ENCODE results near the gene NPR1.
"Not testable (repeated sequence)": the region's sequence is repeated elsewhere in the genome, so short reads cannot be mapped to it uniquely, and the experiment has no call there.

Gene NPR1

DNA sequence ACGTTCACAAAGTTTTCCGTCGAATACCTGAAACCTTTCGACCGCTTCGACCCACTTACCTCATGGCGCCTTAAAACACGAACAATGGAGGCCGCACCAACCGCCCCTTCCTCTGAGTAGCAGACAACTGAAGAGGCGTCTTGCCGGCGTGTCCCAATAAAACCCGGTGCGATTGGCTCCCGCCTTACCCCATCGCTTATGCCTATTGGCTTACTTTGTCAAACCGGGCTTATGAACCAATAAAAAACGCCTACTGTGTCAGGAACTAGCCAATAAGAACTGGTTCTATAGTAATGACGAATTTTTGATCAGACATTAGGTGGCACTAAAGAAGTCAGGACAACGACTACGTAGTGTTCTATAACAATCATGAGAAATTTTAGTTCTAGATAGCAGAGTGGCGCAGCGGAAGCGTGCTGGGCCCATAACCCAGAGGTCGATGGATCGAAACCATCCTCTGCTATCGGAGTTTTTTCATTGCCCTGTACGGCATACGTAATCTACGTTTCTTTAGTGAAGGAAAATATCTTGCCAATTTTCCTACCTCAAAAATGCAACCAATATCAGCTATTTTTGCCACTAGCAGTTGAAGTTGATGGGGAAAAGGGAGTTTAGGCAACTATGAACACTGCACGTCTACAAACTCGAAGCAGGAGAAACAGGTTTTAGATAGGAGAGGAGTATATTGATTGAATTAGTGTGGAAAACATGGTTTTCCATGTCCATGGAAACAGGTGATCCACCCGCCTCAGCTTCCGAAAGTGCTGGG lies 7.4 kb upstream of the NPR1 start, which contains the start of gene ILF2:
Gene ILF2 (minus strand): TSS at position 135 of the 769 bp plus-strand sequence. CDS start 71 bp downstream, at position 64.
- peak; percentile 100 for DNase-seq (ENCODE audit: low read depth, low spot score)
- peaks cover 42% of the 10 kb centered on the region for H3K36me3 ChIP-seq (ENCODE audit: insufficient read depth, insufficient read length, low read length)

DNA sequence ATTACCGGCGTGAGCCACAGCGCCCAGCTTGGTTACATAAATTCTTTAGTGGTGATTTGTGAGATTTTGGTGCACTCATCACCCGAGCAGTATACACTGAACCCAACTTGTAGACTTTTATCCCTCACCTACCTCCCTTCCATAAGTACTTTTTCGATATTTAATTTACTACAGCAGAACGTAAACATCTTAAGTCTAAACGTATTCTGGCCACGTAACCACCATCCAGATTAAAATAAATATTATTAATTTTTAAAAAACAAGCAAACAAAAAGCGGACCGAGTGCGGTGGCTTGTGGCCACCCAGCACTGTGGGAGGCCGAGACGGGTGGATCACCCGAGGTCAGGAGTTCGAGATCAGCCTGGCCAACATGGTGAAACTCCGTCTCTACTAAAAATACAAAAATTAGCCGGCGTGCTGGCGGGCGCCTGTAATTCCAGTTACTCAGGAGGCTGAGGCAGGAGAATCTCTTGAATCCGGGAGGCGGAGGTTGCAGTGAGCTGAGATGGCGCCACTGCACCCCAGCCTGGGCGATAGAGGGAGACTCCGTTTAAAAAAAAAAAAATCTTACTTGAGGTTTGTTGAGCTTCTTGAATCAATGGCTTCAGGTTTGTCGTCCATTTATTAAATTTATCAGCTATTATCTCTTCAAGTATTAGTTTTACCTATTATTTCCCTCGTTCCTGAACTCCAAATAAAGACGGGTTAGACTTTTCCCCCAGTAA lies 6.7 kb upstream of the NPR1 start:
- H3K4me3 ChIP-seq (ENCODE audit: insufficient read length, low read depth), result peak overlapping the region; percentile 45
- H3K9ac ChIP-seq (ENCODE audit: insufficient read length, low read depth), result peak overlapping the region; percentile 58
- not testable (repeated sequence) for H3K9me3 ChIP-seq (ENCODE audit: insufficient read depth, low read length); DNase-seq (ENCODE audit: low read depth, low spot score); H3K4me1 ChIP-seq (ENCODE audit: insufficient read depth, insufficient read length); H3K27me3 ChIP-seq (ENCODE audit: insufficient read depth, insufficient read length)
- peaks cover 35% of the 10 kb centered on the region for H3K36me3 ChIP-seq (ENCODE audit: insufficient read depth, insufficient read length, low read length)

More for the DNA sequence above, 7.4 kb upstream of the NPR1 start, which contains the start of gene ILF2:
- Histone ChIP-seq H3K9me3 (ENCODE audit: insufficient read depth, low read length) (no peaks in the 10 kb centered on the region), H3K9ac (ENCODE audit: insufficient read length, low read depth) (peak within 1 kb of the TSS; percentile 85), H3K27me3 (ENCODE audit: insufficient read depth, insufficient read length) (no peaks in the 10 kb centered on the region), H3K4me1 (ENCODE audit: insufficient read depth, insufficient read length) (peaks cover 4% of the 10 kb centered on the region), H3K4me3 (ENCODE audit: insufficient read length, low read depth) (peak within 1 kb of the TSS; percentile 62)
- TF ChIP-seq YY1 (IDR thresholded peaks at IDR 0.05; ENCODE audit: insufficient read depth, insufficient read length) (peak; percentile 30), ZNF274 (IDR thresholded peaks at IDR 0.05; ENCODE audit: low read depth, low read length) (no peak)

DNA sequence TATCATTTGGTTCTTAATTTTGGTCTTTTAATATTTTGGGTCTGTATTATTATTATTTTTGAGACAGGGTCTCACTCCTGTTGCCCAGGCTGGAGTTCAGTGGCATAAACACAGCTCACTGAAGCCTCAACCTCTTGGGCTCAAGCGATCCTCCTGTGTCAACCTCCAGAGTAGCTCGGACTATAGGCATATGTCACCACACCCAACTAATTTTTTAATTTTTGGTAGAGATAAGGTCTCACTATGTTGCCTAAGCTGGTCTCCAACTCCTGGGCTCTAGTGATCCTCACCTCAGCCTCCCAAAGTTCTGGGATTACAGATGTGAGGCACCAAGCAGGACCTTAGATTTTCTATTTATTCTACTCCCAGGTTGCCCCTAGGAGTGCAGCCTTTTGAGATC lies 5.0 kb upstream of the NPR1 start:
- Histone ChIP-seq H3K9me3 (ENCODE audit: insufficient read depth, low read length) (no peaks in the 10 kb centered on the region), H3K27me3 (ENCODE audit: insufficient read depth, insufficient read length) (peaks cover 11% of the 10 kb centered on the region), H3K36me3 (ENCODE audit: insufficient read depth, insufficient read length, low read length) (peaks cover 18% of the 10 kb centered on the region), H3K9ac (ENCODE audit: insufficient read length, low read depth) (no peak overlapping the region), H3K4me1 (ENCODE audit: insufficient read depth, insufficient read length) (peaks cover 2% of the 10 kb centered on the region), H3K4me3 (ENCODE audit: insufficient read length, low read depth) (no peak overlapping the region)
- no peak for TF ChIP-seq ZNF274 (IDR thresholded peaks at IDR 0.05; ENCODE audit: low read depth, low read length)
- no peak for TF ChIP-seq YY1 (IDR thresholded peaks at IDR 0.05; ENCODE audit: insufficient read depth, insufficient read length)
- no peak for TF ChIP-seq SUZ12 (IDR thresholded peaks at IDR 0.05; ENCODE audit: extremely low read depth, insufficient read depth, insufficient read length)
- no peak for DNase-seq (ENCODE audit: low read depth, low spot score)

DNA sequence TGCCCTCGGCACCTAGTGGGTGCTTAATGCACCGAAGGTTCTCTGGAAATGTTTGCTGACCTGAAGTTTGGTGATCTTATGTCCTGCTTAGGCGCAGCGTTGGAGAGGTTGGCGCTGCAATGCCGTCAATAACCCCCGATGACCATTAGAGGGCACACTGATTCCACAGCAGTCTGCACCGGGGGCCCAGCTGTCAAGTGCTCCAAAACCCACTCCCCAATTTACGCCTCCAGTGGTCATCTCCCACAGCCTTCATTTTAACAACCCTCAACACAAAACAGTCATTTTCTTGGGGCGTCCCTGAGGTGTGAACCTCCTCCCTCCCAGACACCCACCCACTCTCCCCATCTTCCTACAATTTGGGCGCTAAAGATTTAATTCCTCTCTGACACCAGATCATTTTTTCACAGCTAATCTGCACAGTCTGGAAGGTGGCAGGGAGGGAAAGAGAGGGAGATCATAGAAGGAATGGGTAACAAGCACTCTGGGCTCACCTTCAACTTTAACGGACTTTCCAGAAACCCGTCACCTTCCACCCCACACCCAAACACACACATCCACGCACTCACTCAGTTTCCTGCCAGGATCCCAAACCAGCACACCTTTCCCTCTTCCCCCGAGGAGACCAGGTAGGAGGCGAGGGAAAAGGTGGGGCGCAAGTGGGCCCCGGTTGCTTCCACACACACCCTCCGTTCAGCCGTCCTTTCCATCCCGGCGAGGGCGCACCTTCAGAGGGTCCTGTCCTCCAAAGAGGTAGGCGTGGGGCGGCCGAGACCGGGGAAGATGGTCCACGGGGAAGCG lies 570 bp upstream of the NPR1 start:
- Histone ChIP-seq H3K4me3 (ENCODE audit: insufficient read length, low read depth) (peak overlapping the region; percentile 67), H3K27me3 (ENCODE audit: insufficient read depth, insufficient read length) (peaks cover 45% of the 10 kb centered on the region), H3K4me1 (ENCODE audit: insufficient read depth, insufficient read length) (peaks cover 16% of the 10 kb centered on the region), H3K36me3 (ENCODE audit: insufficient read depth, insufficient read length, low read length) (no peaks in the 10 kb centered on the region), H3K9me3 (ENCODE audit: insufficient read depth, low read length) (no peaks in the 10 kb centered on the region), H3K9ac (ENCODE audit: insufficient read length, low read depth) (peak overlapping the region; percentile 82)
- TF ChIP-seq SUZ12 (IDR thresholded peaks at IDR 0.05; ENCODE audit: extremely low read depth, insufficient read depth, insufficient read length), result peak; percentile 15
- TF ChIP-seq YY1 (IDR thresholded peaks at IDR 0.05; ENCODE audit: insufficient read depth, insufficient read length), result no peak
- DNase-seq (ENCODE audit: low read depth, low spot score), result peak; percentile 69

DNA sequence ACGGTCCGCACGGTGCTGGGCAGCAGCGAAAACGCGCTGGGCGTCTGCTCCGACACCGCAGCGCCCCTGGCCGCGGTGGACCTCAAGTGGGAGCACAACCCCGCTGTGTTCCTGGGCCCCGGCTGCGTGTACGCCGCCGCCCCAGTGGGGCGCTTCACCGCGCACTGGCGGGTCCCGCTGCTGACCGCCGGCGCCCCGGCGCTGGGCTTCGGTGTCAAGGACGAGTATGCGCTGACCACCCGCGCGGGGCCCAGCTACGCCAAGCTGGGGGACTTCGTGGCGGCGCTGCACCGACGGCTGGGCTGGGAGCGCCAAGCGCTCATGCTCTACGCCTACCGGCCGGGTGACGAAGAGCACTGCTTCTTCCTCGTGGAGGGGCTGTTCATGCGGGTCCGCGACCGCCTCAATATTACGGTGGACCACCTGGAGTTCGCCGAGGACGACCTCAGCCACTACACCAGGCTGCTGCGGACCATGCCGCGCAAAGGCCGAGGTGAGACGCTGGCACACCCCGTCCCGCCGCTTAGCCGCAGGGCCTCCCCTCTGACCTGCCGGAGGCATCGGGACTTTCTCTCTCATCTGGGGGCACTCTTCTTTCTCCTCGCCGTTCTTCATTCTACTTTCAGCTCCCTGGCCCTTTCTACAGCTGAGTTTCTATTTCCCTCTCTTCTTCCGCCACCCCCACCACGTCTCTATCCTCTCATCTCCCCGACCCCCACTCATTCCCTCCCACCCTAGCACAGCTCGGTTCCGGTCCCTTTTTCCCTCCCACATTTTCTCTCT lies 1.0 kb downstream of the NPR1 start:
- Histone ChIP-seq H3K27me3 (ENCODE audit: insufficient read depth, insufficient read length) (peaks cover 45% of the 10 kb centered on the region), H3K9ac (ENCODE audit: insufficient read length, low read depth) (peak overlapping the region; percentile 82), H3K4me1 (ENCODE audit: insufficient read depth, insufficient read length) (peaks cover 22% of the 10 kb centered on the region), H3K4me3 (ENCODE audit: insufficient read length, low read depth) (peak overlapping the region; percentile 67), H3K9me3 (ENCODE audit: insufficient read depth, low read length) (no peaks in the 10 kb centered on the region), H3K36me3 (ENCODE audit: insufficient read depth, insufficient read length, low read length) (no peaks in the 10 kb centered on the region)
- TF ChIP-seq YY1 (IDR thresholded peaks at IDR 0.05; ENCODE audit: insufficient read depth, insufficient read length), result no peak
- peak; percentile 82 for TF ChIP-seq SUZ12 (IDR thresholded peaks at IDR 0.05; ENCODE audit: extremely low read depth, insufficient read depth, insufficient read length)
- no peak for DNase-seq (ENCODE audit: low read depth, low spot score)

DNA sequence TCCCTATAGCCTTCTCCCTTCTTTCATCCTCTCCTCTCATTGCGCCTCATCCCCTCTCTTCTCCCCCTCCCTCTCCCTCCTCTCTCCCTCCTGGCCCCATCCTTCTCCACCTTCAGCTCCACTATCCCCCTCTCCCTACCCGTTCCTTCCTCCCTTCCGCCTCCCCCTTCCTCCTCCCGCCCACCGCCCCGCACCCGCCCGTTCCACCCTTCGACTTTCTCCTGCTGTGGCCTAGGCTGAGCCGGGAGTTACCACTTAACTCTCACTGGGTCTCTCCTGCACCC lies 1.6 kb downstream of the NPR1 start:
- H3K9me3 ChIP-seq (ENCODE audit: insufficient read depth, low read length), result no peaks in the 10 kb centered on the region
- no peak for TF ChIP-seq SUZ12 (IDR thresholded peaks at IDR 0.05; ENCODE audit: extremely low read depth, insufficient read depth, insufficient read length)
- TF ChIP-seq YY1 (IDR thresholded peaks at IDR 0.05; ENCODE audit: insufficient read depth, insufficient read length), result no peak
- TF ChIP-seq ZNF274 (IDR thresholded peaks at IDR 0.05; ENCODE audit: low read depth, low read length), result no peak
- DNase-seq (ENCODE audit: low read depth, low spot score), result no peak
- peak overlapping the region; percentile 82 for H3K9ac ChIP-seq (ENCODE audit: insufficient read length, low read depth)
- H3K27me3 ChIP-seq (ENCODE audit: insufficient read depth, insufficient read length), result peaks cover 45% of the 10 kb centered on the region
- H3K4me1 ChIP-seq (ENCODE audit: insufficient read depth, insufficient read length), result peaks cover 27% of the 10 kb centered on the region
- H3K4me3 ChIP-seq (ENCODE audit: insufficient read length, low read depth), result peak overlapping the region; percentile 67
- no peaks in the 10 kb centered on the region for H3K36me3 ChIP-seq (ENCODE audit: insufficient read depth, insufficient read length, low read length)
